HepG2 (cell line): Measurements from ENCODE around the gene GALNT18.

Experiments
- KDM3A ChIP-seq: IDR thresholded peaks from 2 replicates; pipeline ENCODE4 v1.6.1; 2018; ENCODE audit warnings: low read depth, missing compliant biosample characterization
- MXD4 ChIP-seq: IDR thresholded peaks from 2 replicates; pipeline ENCODE4 v1.6.1; 2016; ENCODE audit warnings: mild to moderate bottlenecking, missing biosample characterization, missing genetic modification reagents
- NR1H2 ChIP-seq: sonication (generic); formaldehyde crosslinking; IDR thresholded peaks from 2 replicates; pipeline ENCODE4 v1.8.1; 2022; ENCODE audit warnings: low read depth, missing genetic modification reagents, borderline replicate concordance
- POLR2A ChIP-seq, 2 experiments: IDR thresholded peaks; 2 replicates each; pipeline ENCODE4 v1.6.1; 2011; ENCODE audit warnings: low read depth in 2 of 2, low read length in 2 of 2, mild to moderate bottlenecking in 1 of 2, moderate library complexity in 1 of 2; ENCODE audit not compliant: insufficient read depth in 1 of 2
- ZFP91 ChIP-seq: sonication (generic); formaldehyde crosslinking; IDR thresholded peaks from 2 replicates; pipeline ENCODE4 v1.9.0; 2022; ENCODE audit warnings: missing genetic modification reagents, mild to moderate bottlenecking, borderline replicate concordance
- TF ChIP-seq, protein P1 (sequence below): sonication (generic); formaldehyde crosslinking; IDR thresholded peaks from 2 replicates; pipeline ENCODE4 v1.5.0; 2020; ENCODE audit warnings: mild to moderate bottlenecking, missing genetic modification reagents, moderate library complexity

- TF ChIP-seq KDM3A (CRISPR knock-in tag) (no peak), MXD4 (CRISPR knock-in tag) (no peak), NR1H2 (CRISPR knock-in tag) (no peak), ZFP91 (CRISPR knock-in tag) (no peak), POLR2A (IDR thresholded peaks at IDR 0.05; ENCODE audit: insufficient read depth in 1 of 2, low read depth in 2 of 2, low read length in 2 of 2) (no peak)
- TF ChIP-seq, protein P1, sequence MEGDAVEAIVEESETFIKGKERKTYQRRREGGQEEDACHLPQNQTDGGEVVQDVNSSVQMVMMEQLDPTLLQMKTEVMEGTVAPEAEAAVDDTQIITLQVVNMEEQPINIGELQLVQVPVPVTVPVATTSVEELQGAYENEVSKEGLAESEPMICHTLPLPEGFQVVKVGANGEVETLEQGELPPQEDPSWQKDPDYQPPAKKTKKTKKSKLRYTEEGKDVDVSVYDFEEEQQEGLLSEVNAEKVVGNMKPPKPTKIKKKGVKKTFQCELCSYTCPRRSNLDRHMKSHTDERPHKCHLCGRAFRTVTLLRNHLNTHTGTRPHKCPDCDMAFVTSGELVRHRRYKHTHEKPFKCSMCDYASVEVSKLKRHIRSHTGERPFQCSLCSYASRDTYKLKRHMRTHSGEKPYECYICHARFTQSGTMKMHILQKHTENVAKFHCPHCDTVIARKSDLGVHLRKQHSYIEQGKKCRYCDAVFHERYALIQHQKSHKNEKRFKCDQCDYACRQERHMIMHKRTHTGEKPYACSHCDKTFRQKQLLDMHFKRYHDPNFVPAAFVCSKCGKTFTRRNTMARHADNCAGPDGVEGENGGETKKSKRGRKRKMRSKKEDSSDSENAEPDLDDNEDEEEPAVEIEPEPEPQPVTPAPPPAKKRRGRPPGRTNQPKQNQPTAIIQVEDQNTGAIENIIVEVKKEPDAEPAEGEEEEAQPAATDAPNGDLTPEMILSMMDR (CRISPR knock-in tag), result no peak
These were observed 353.1 kb downstream of the GALNT18 start for GRCh38 chr11:11268706-11269105.
